Endodermal cell (in vitro differentiated cells): ENCODE results near the gene CAMK4. TPM values are rescaled to one million over a fixed set of nuclear protein-coding genes. Genes with fewer than 3 reads are reported as not detected.

Experiments
- DNase-seq: peaks from one replicate; pipeline ENCODE4 v3.0.0-alpha.2; 2017
- H3K27ac ChIP-seq: 2 replicates; pipeline ENCODE4 v1.5.1; 2013; ENCODE audit warnings: mild to moderate bottlenecking, low read depth, low read length, moderate library complexity
- H3K27me3 ChIP-seq: 2 replicates; pipeline ENCODE4 v1.6.1; 2013; ENCODE audit warnings: mild to moderate bottlenecking, low read length, moderate library complexity; ENCODE audit not compliant: insufficient read depth, control insufficient read depth, poor library complexity, severe bottlenecking
- H3K36me3 ChIP-seq: 2 replicates; pipeline ENCODE4 v1.7.0; 2013; ENCODE audit warnings: mild to moderate bottlenecking, low read length, moderate library complexity; ENCODE audit not compliant: control insufficient read depth, insufficient read depth
- H3K4me1 ChIP-seq: one replicate; pipeline ENCODE4 v1.7.0; 2013; ENCODE audit warnings: low read length; ENCODE audit not compliant: control insufficient read depth, insufficient read depth
- H3K4me3 ChIP-seq: 2 replicates; pipeline ENCODE4 v1.5.1; 2013; ENCODE audit warnings: mild to moderate bottlenecking, low read length, moderate library complexity
- H3K9ac ChIP-seq: 2 replicates; pipeline ENCODE4 v1.6.1; 2013; ENCODE audit warnings: mild to moderate bottlenecking, low read length, moderate library complexity; ENCODE audit not compliant: poor library complexity, severe bottlenecking; ENCODE audit errors: extremely low read depth
- H3K9me3 ChIP-seq: 2 replicates; pipeline ENCODE4 v1.6.1; 2013; ENCODE audit warnings: mild to moderate bottlenecking, low read length, moderate library complexity; ENCODE audit not compliant: control insufficient read depth
- H3K27ac Mint-ChIP-seq: 2 replicates; pipeline ENCODE4 v1.8.0; 2020; ENCODE audit warnings: mixed read lengths
- H3K27me3 Mint-ChIP-seq: 2 replicates; pipeline ENCODE4 v1.8.0; 2021; ENCODE audit warnings: mild to moderate bottlenecking, mixed read lengths; ENCODE audit not compliant: insufficient read depth
- H3K36me3 Mint-ChIP-seq: 2 replicates; pipeline ENCODE4 v1.8.0; 2020; ENCODE audit warnings: low read depth, mixed read lengths
- H3K4me1 Mint-ChIP-seq: 2 replicates; pipeline ENCODE4 v1.8.0; 2020; ENCODE audit warnings: mixed read lengths
- H3K4me3 Mint-ChIP-seq: 2 replicates; pipeline ENCODE4 v1.8.0; 2020; ENCODE audit warnings: mild to moderate bottlenecking, moderate library complexity, mixed read lengths
- H3K9me3 Mint-ChIP-seq: 2 replicates; pipeline ENCODE4 v1.8.0; 2020; ENCODE audit warnings: mild to moderate bottlenecking, mixed read lengths
- CTCF ChIP-seq: fragments of 200-600 bp; sonication (generic); conservative IDR thresholded peaks from 2 replicates; pipeline ENCODE4 v1.5.0; 2021; ENCODE audit warnings: antibody characterized with exemption, mild to moderate bottlenecking
- WGBS, 2 experiments: methylation state at CpG; one replicate each; pipeline versions ENCODE4 v1.1.5 to v1.1.7; 2013; ENCODE audit warnings: missing lambda C conversion rate in 2 of 2, mixed read lengths in 1 of 2; ENCODE audit not compliant: insufficient coverage in 1 of 2, insufficient read length in 1 of 2; 5-methylcytosine and 5-hydroxymethylcytosine counted together
- total RNA-seq, 2 donors: library from RNA; stranded (reverse); fragmentation: NEBNext Ultra II Directional in 1 of 2; extraction: Animal tissue kit (Norgen Biotek cat#: 25700) in 1 of 2; gene quantifications; 2 replicates in 1 of 2; 3 replicates in 1 of 2; pipeline ENCODE4 v1.2.1, GENCODE V29; 2021

Gene CAMK4
- total RNA-seq, 2 donors from 2014 or later: 2.8 to 3.9 TPM

DNA sequence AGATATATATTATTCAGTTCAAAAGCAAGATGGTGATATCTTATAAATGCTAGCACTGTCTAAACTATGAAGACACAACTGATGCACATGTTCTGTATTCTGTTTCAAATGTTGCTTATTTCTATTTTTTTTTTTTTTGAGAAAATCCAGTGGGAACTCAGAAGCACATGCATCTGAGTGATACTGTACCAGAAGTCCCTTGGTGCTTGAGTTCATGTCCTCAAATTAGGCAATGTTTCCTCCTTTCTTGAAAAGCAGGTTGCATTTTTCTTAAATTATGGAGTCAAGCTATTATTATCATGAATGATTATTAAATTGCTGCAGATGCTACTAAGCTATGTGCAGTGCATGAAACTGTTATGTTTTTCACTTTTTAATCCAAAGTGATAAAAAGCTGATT is 70.4 kb downstream of the CAMK4 start:
- no peak overlapping the region for H3K27ac Mint-ChIP-seq
- Histone ChIP-seq H3K36me3 (no peaks in the 10 kb centered on the region), H3K4me3 (no peak overlapping the region), H3K9me3 (no peaks in the 10 kb centered on the region), H3K27me3 (no peaks in the 10 kb centered on the region), H3K9ac (no peak overlapping the region), H3K4me1 (no peaks in the 10 kb centered on the region), H3K27ac (no peak overlapping the region)
- TF ChIP-seq CTCF: no peak
- H3K36me3 Mint-ChIP-seq: peaks cover 10% of the 10 kb centered on the region
- DNase-seq: no peak
- H3K4me1 Mint-ChIP-seq: no peaks in the 10 kb centered on the region
- no peak overlapping the region for H3K4me3 Mint-ChIP-seq
- peaks cover 10% of the 10 kb centered on the region for H3K9me3 Mint-ChIP-seq
- H3K27me3 Mint-ChIP-seq: no peaks in the 10 kb centered on the region

DNA sequence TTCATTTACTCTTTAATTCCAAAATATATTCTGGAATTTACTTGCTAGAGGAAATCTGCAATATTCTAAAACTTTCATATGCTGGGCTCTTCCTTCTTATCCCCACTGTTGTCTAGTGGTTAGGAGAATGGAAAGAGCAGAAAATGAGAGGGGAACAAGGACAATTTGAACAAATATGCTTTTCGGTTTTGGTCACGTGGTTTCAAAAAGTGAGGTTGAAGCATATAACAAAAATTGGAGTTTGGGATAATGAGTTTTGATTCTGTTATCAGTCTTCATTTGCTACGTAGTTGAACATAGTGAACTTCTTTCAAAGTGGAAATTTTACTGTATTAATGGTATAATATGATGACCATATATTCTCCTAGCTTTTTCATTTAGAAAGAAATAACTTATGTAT is 71.5 kb downstream of the CAMK4 start:
- no peaks in the 10 kb centered on the region for H3K9me3 ChIP-seq
- no peak overlapping the region for H3K4me3 ChIP-seq
- no peak overlapping the region for H3K4me3 Mint-ChIP-seq
- WGBS, 2 experiments: 84 to 91% methylated on average over 3 of the region's 3 CpGs
- DNase-seq: no peak
- H3K4me1 Mint-ChIP-seq: no peaks in the 10 kb centered on the region
- no peaks in the 10 kb centered on the region for H3K4me1 ChIP-seq
- H3K27ac Mint-ChIP-seq: no peak overlapping the region
- no peak overlapping the region for H3K27ac ChIP-seq
- no peak for TF ChIP-seq CTCF
- no peak overlapping the region for H3K9ac ChIP-seq
- H3K27me3 Mint-ChIP-seq: no peaks in the 10 kb centered on the region
- peaks cover 16% of the 10 kb centered on the region for H3K9me3 Mint-ChIP-seq
- peaks cover 14% of the 10 kb centered on the region for H3K36me3 Mint-ChIP-seq
- H3K27me3 ChIP-seq: no peaks in the 10 kb centered on the region
- no peaks in the 10 kb centered on the region for H3K36me3 ChIP-seq

DNA sequence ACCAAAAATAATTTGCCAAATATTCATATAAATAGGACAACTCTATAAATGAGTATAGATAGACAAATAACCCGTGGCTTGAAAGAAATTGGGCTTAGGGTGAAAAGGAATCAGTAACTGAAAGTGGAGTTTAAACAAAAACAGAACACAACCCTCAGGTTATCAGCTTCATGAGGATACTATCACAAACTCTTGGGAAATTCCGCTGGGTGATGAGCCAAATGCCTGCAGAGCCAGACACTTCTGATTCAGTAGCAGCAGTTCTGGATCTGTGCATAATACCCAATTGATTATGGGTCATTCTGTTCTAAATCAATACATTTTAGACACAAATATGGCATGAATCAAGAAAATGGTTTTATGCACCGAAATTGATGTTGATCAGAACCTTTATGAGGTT is 72.4 kb downstream of the CAMK4 start:
- H3K27me3 Mint-ChIP-seq: no peaks in the 10 kb centered on the region
- H3K9ac ChIP-seq: no peak overlapping the region

More for the DNA sequence above, 72.4 kb downstream of the CAMK4 start:
- Mint-ChIP-seq H3K36me3 (peaks cover 14% of the 10 kb centered on the region), H3K9me3 (peaks cover 18% of the 10 kb centered on the region), H3K4me1 (no peaks in the 10 kb centered on the region), H3K4me3 (no peak overlapping the region), H3K27ac (no peak overlapping the region)
- H3K4me1 ChIP-seq: no peaks in the 10 kb centered on the region
- H3K36me3 ChIP-seq: no peaks in the 10 kb centered on the region
- TF ChIP-seq CTCF: no peak
- DNase-seq: no peak
- no peaks in the 10 kb centered on the region for H3K9me3 ChIP-seq
- no peak overlapping the region for H3K27ac ChIP-seq
- no peaks in the 10 kb centered on the region for H3K27me3 ChIP-seq
- 79 to 100% methylated on average over 2 to 3 of the region's 3 CpGs for WGBS, 2 experiments
- no peak overlapping the region for H3K4me3 ChIP-seq
